ENCODE measurements around the gene RAD50.
"Not testable (repeated sequence)": the region's sequence is repeated elsewhere in the genome, so short reads cannot be mapped to it uniquely, and the experiment has no call there.

The RAD50 gene

DNA sequence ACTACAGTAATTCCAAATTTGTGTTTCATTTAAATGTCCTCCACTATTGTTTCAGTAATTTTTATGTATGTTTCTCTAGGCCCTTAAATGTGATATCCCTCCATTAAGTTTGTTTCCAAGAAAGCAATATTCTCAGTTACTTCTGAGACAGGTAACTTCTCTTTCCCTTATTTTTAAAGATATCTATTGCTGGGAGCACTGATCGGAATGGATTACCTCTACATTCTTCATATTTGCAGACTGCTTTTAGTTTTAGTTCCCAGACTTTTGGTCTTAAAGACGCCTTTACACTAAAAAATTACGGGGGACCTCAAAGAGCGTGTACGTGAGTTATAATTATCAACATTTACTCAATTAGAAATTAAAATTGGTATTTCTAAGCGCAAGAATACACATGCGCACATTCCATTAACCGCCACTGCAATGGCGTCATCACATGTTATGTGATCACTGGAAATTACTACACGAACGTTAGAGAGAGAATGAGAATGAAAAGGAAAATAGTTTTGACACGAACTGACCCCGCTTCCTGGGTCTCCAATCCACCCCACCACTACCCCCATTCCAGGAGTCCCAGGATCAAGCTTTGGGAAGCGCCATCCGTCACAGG, 519 bp upstream of the RAD50 start:
- Histone ChIP-seq H3K27me3 (ENCODE audit: control insufficient read depth, insufficient read depth, low read length, poor library complexity, severe bottlenecking) (no peaks in the 10 kb centered on the region), H3K27ac (ENCODE audit: insufficient read depth, low read depth, low read length, poor library complexity, severe bottlenecking) (peak overlapping the region; percentile 80), H3K4me3 (ENCODE audit: insufficient read depth, low read depth, low read length) (peak overlapping the region; percentile 81), H3K9me3 (ENCODE audit: control insufficient read depth, low read length) (no peaks in the 10 kb centered on the region), H3K4me1 (ENCODE audit: control insufficient read depth, insufficient read depth, low read length) (no peaks in the 10 kb centered on the region), H3K36me3 (ENCODE audit: control insufficient read depth, insufficient read depth, low read length) (peaks cover 12% of the 10 kb centered on the region)
- WGBS, 2 experiments: 77 to 80% methylated on average over 15 of the region's 15 CpGs

GRCh38 chr5:132557478-132558172, 848 bp downstream of the RAD50 start:
- Histone ChIP-seq H3K4me3 (ENCODE audit: insufficient read depth, low read depth, low read length) (peak overlapping the region; percentile 81), H3K27me3 (ENCODE audit: control insufficient read depth, insufficient read depth, low read length, poor library complexity, severe bottlenecking) (no peaks in the 10 kb centered on the region), H3K36me3 (ENCODE audit: control insufficient read depth, insufficient read depth, low read length) (peaks cover 12% of the 10 kb centered on the region), H3K9me3 (ENCODE audit: control insufficient read depth, low read length) (no peaks in the 10 kb centered on the region), H3K4me1 (ENCODE audit: control insufficient read depth, insufficient read depth, low read length) (no peaks in the 10 kb centered on the region), H3K27ac (ENCODE audit: insufficient read depth, low read depth, low read length, poor library complexity, severe bottlenecking) (peak overlapping the region; percentile 80)
- 12 to 17% methylated on average over 15 of the region's 15 CpGs for WGBS, 2 experiments

DNA sequence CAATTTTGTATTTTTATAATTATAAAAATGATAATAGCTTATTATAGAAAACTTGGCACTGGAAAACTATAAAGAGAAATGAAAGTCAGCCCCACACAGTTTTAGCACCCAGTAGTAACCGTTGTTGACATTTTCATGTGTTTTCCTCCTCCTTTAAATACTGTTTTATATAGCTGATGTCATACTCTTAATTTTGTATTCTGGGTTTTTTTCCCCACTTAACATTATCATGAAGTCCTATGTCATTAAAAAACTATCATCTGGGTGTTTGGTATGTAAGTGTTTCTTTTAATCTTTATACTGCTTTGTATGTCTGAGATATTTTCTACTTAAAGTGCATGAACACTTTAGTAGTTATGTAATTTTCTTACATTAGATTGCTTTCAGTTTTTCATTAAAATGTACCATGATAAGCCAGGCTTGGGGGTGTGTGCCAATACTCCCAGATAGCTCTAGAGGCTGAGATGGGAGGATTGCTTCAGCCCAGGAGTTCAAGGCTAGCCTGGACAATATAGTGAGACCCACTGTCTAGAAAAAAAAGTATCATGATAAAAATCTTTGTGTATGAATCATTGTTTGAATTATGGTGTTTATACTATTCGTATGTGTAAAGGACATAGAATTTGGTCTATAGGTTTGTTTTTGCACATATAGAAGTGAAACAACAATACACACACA, 2.7 kb downstream of the RAD50 start:
- Histone ChIP-seq H3K27me3 (ENCODE audit: control insufficient read depth, insufficient read depth, low read length, poor library complexity, severe bottlenecking) (no peaks in the 10 kb centered on the region), H3K4me1 (ENCODE audit: control insufficient read depth, insufficient read depth, low read length) (no peaks in the 10 kb centered on the region), H3K36me3 (ENCODE audit: control insufficient read depth, insufficient read depth, low read length) (peaks cover 14% of the 10 kb centered on the region), H3K4me3 (ENCODE audit: insufficient read depth, low read depth, low read length) (no peak overlapping the region), H3K27ac (ENCODE audit: insufficient read depth, low read depth, low read length, poor library complexity, severe bottlenecking) (no peak overlapping the region), H3K9me3 (ENCODE audit: control insufficient read depth, low read length) (no peaks in the 10 kb centered on the region)
- WGBS, 2 experiments: 100% methylated on average over 1 of the region's 2 CpGs

DNA sequence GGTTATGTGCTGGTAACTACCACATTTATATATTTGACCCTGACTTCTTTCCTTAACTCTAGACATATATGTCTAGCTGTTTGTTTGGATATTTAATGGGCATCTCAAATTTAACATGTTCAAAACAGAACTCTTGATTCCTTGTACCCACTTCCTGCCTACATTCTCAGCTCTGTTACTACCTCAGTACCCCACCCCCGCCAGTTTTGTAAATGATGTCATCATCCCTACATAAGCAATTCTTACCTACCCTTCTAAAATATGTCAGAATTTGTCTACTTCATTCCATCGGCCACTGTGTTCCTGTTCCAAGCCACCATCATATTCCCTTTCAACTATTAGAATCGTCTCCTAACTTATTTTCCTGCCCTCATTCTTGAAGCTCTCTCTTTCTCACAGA, 4.8 kb downstream of the RAD50 start:
- Histone ChIP-seq H3K27me3 (ENCODE audit: control insufficient read depth, insufficient read depth, low read length, poor library complexity, severe bottlenecking) (no peaks in the 10 kb centered on the region), H3K9me3 (ENCODE audit: control insufficient read depth, low read length) (no peaks in the 10 kb centered on the region), H3K4me3 (ENCODE audit: insufficient read depth, low read depth, low read length) (no peak overlapping the region), H3K4me1 (ENCODE audit: control insufficient read depth, insufficient read depth, low read length) (no peaks in the 10 kb centered on the region), H3K27ac (ENCODE audit: insufficient read depth, low read depth, low read length, poor library complexity, severe bottlenecking) (no peak overlapping the region), H3K36me3 (ENCODE audit: control insufficient read depth, insufficient read depth, low read length) (peaks cover 20% of the 10 kb centered on the region)
- WGBS, 2 experiments: 94 to 96% methylated on average over 3 of the region's 3 CpGs

DNA sequence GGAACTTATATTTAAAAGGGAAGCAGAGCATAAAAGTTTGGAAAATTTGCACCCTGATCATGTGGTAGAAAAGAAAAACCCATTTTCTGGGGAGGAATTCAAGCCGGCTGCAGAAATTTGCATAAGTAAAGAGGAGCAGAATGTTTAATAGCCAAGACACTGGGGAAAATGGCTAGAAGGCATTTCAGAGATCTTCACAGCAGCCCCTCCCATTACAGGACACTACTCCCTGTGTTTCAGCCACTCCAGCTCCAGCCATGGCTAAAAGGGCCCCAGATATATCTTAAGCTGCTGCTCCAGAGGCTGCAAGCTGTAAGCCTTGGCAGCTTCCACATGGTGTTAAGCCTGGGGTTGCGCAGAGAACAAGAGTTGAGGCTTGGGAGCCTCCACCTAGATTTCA, 7.8 kb downstream of the RAD50 start:
- not testable (repeated sequence) for H3K9me3 ChIP-seq (ENCODE audit: control insufficient read depth, low read length); H3K4me1 ChIP-seq (ENCODE audit: control insufficient read depth, insufficient read depth, low read length); H3K27me3 ChIP-seq (ENCODE audit: control insufficient read depth, insufficient read depth, low read length, poor library complexity, severe bottlenecking); H3K27ac ChIP-seq (ENCODE audit: insufficient read depth, low read depth, low read length, poor library complexity, severe bottlenecking); H3K4me3 ChIP-seq (ENCODE audit: insufficient read depth, low read depth, low read length)
- 95 to 96% methylated on average over 2 of the region's 2 CpGs for WGBS, 2 experiments
- H3K36me3 ChIP-seq (ENCODE audit: control insufficient read depth, insufficient read depth, low read length): peaks cover 21% of the 10 kb centered on the region

DNA sequence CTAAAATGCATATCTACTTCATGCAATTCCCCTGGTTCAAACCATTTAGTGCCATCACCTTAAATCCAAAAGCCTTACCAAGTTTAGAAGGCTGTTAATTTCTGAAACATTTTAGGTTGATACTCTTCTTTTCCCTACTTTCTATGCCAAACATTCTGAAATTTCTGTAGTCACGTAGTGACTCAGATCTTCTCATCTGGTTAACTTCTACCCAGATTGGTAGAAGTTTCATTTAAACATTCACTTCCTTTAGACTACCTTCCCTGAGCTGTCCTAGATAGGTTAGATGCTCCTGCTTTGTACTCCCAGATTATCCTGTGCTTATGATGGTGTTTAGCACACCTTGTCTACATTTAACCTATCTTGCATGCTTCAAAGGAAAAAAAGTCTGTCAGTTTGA, 9.9 kb downstream of the RAD50 start:
- H3K4me3 ChIP-seq (ENCODE audit: insufficient read depth, low read depth, low read length): no peak overlapping the region
- H3K27ac ChIP-seq (ENCODE audit: insufficient read depth, low read depth, low read length, poor library complexity, severe bottlenecking): no peak overlapping the region
- H3K4me1 ChIP-seq (ENCODE audit: control insufficient read depth, insufficient read depth, low read length): no peaks in the 10 kb centered on the region
- no peaks in the 10 kb centered on the region for H3K9me3 ChIP-seq (ENCODE audit: control insufficient read depth, low read length)
- H3K36me3 ChIP-seq (ENCODE audit: control insufficient read depth, insufficient read depth, low read length): peaks cover 10% of the 10 kb centered on the region
- WGBS, 2 experiments: 90 to 97% methylated on average over 1 of the region's 1 CpG
- no peaks in the 10 kb centered on the region for H3K27me3 ChIP-seq (ENCODE audit: control insufficient read depth, insufficient read depth, low read length, poor library complexity, severe bottlenecking)

DNA sequence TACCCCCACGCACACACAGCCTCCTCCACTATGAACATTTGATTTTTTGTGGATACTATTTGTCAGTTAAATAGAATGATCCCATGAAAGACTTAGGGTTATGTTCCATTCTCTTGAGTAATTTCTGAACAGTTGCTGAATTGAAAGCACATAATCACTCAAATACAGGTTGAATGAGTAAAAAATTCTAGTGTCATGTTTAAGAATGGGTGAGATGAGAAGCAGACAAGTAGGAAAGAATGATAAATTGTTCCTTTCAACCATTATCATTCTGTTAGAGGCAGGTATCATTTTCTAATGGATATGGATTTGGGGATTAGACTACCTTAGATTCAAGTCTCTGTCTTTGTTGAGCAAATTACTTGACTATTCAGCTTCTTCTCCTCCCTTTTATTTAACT, 19.3 kb downstream of the RAD50 start:
- Histone ChIP-seq H3K4me3 (ENCODE audit: insufficient read depth, low read depth, low read length) (no peak overlapping the region), H3K9me3 (ENCODE audit: control insufficient read depth, low read length) (no peaks in the 10 kb centered on the region), H3K4me1 (ENCODE audit: control insufficient read depth, insufficient read depth, low read length) (no peaks in the 10 kb centered on the region), H3K36me3 (ENCODE audit: control insufficient read depth, insufficient read depth, low read length) (peaks cover 12% of the 10 kb centered on the region), H3K27ac (ENCODE audit: insufficient read depth, low read depth, low read length, poor library complexity, severe bottlenecking) (no peak overlapping the region), H3K27me3 (ENCODE audit: control insufficient read depth, insufficient read depth, low read length, poor library complexity, severe bottlenecking) (no peaks in the 10 kb centered on the region)
- no CpG with 5 or more reads among the region's 1 CpG for WGBS, 2 experiments

DNA sequence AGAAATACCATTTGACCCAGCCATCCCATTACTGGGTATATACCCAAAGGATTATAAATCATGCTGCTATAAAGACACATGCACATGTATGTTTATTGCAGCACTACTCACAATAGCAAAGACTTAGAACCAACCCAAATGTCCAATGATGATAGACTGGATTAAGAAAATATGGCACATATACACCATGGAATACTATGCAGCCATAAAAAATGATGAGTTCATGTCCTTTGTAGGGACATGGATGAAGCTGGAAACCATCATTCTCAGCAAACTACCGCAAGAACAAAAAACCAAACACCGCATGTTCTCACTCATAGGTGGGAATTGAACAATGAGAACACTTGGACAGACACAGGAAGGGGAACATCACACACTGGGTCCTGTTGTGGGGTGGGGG, 27.8 kb downstream of the RAD50 start:
- not testable (repeated sequence) for H3K27ac ChIP-seq (ENCODE audit: insufficient read depth, low read depth, low read length, poor library complexity, severe bottlenecking)

GRCh38 chr5:132586063-132586462, 29.3 kb downstream of the RAD50 start:
- no peaks in the 10 kb centered on the region for H3K27me3 ChIP-seq (ENCODE audit: control insufficient read depth, insufficient read depth, low read length, poor library complexity, severe bottlenecking)
- no peak overlapping the region for H3K27ac ChIP-seq (ENCODE audit: insufficient read depth, low read depth, low read length, poor library complexity, severe bottlenecking)
- H3K36me3 ChIP-seq (ENCODE audit: control insufficient read depth, insufficient read depth, low read length): no peaks in the 10 kb centered on the region
- H3K4me3 ChIP-seq (ENCODE audit: insufficient read depth, low read depth, low read length): no peak overlapping the region
- no peaks in the 10 kb centered on the region for H3K4me1 ChIP-seq (ENCODE audit: control insufficient read depth, insufficient read depth, low read length)
- H3K9me3 ChIP-seq (ENCODE audit: control insufficient read depth, low read length): no peaks in the 10 kb centered on the region

More for the DNA sequence above, 27.8 kb downstream of the RAD50 start:
- not testable (repeated sequence) for H3K27me3 ChIP-seq (ENCODE audit: control insufficient read depth, insufficient read depth, low read length, poor library complexity, severe bottlenecking); H3K9me3 ChIP-seq (ENCODE audit: control insufficient read depth, low read length); H3K36me3 ChIP-seq (ENCODE audit: control insufficient read depth, insufficient read depth, low read length); H3K4me3 ChIP-seq (ENCODE audit: insufficient read depth, low read depth, low read length); H3K4me1 ChIP-seq (ENCODE audit: control insufficient read depth, insufficient read depth, low read length)
- 100% methylated on average over 2 of the region's 2 CpGs; no CpG with 5 or more reads in 1 of the 2 experiments for WGBS, 2 experiments

DNA sequence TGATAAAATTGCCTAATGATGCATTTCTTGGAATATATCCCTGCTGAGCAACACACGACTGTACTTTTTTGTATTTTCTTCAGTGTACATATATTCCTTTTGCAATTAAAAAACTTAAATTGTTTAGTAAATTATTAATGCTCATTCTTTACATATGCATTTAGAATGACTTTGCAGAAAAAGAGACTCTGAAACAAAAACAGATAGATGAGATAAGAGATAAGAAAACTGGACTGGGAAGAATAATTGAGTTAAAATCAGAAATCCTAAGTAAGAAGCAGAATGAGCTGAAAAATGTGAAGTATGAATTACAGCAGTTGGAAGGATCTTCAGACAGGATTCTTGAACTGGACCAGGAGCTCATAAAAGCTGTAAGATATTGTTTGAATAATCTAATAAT, 32.7 kb downstream of the RAD50 start:
- Histone ChIP-seq H3K4me3 (ENCODE audit: insufficient read depth, low read depth, low read length) (no peak overlapping the region), H3K4me1 (ENCODE audit: control insufficient read depth, insufficient read depth, low read length) (no peaks in the 10 kb centered on the region), H3K27me3 (ENCODE audit: control insufficient read depth, insufficient read depth, low read length, poor library complexity, severe bottlenecking) (no peaks in the 10 kb centered on the region), H3K36me3 (ENCODE audit: control insufficient read depth, insufficient read depth, low read length) (peaks cover 7% of the 10 kb centered on the region), H3K27ac (ENCODE audit: insufficient read depth, low read depth, low read length, poor library complexity, severe bottlenecking) (no peak overlapping the region), H3K9me3 (ENCODE audit: control insufficient read depth, low read length) (no peaks in the 10 kb centered on the region)
- 100% methylated on average over 1 of the region's 1 CpG for WGBS, 2 experiments

All from ectodermal cell (in vitro differentiated cells).